ENCODE measurements around the gene UBE2E3.

UBE2E3 gene

GRCh38 chr2:181063696-181064095 lies 83.3 kb downstream of the UBE2E3 start:
- no peak overlapping the region for H3K4me3 ChIP-seq (ENCODE audit: low read length)
- H3K4me1 ChIP-seq (ENCODE audit: insufficient read depth, low read length), result peaks cover 3% of the 10 kb centered on the region; the same call in 1 of the 2 replicates
- no peaks in the 10 kb centered on the region for H3K9me3 ChIP-seq (ENCODE audit: insufficient read depth, low read depth, low read length)
- no peaks in the 10 kb centered on the region for H3K27me3 ChIP-seq (ENCODE audit: insufficient read depth, low read length)
- H3K9ac ChIP-seq (ENCODE audit: low read depth, low read length), result no peak overlapping the region
- peaks cover 19% of the 10 kb centered on the region; the same call in 1 of the 2 replicates for H3K36me3 ChIP-seq (ENCODE audit: insufficient read depth, low read depth, low read length)
- H3K27ac ChIP-seq (ENCODE audit: low read length), result no peak overlapping the region

GRCh38 chr2:181065458-181065857 lies 85.1 kb downstream of the UBE2E3 start:
- no peaks in the 10 kb centered on the region for H3K9me3 ChIP-seq (ENCODE audit: insufficient read depth, low read depth, low read length)
- no peak overlapping the region for H3K4me3 ChIP-seq (ENCODE audit: low read length)
- no peak overlapping the region for H3K9ac ChIP-seq (ENCODE audit: low read depth, low read length)
- peaks cover 2% of the 10 kb centered on the region; the same call in 1 of the 2 replicates for H3K4me1 ChIP-seq (ENCODE audit: insufficient read depth, low read length)
- H3K27ac ChIP-seq (ENCODE audit: low read length), result no peak overlapping the region
- no peaks in the 10 kb centered on the region for H3K27me3 ChIP-seq (ENCODE audit: insufficient read depth, low read length)
- peaks cover 18% of the 10 kb centered on the region; the same call in 1 of the 2 replicates for H3K36me3 ChIP-seq (ENCODE audit: insufficient read depth, low read depth, low read length)

- Histone ChIP-seq H3K36me3 (ENCODE audit: insufficient read depth, low read depth, low read length) (peaks cover 14% of the 10 kb centered on the region; the same call in 1 of the 2 replicates), H3K4me1 (ENCODE audit: insufficient read depth, low read length) (peaks cover 2% of the 10 kb centered on the region; the same call in 1 of the 2 replicates), H3K9ac (ENCODE audit: low read depth, low read length) (no peak overlapping the region), H3K9me3 (ENCODE audit: insufficient read depth, low read depth, low read length) (no peaks in the 10 kb centered on the region), H3K27me3 (ENCODE audit: insufficient read depth, low read length) (no peaks in the 10 kb centered on the region), H3K27ac (ENCODE audit: low read length) (no peak overlapping the region), H3K4me3 (ENCODE audit: low read length) (no peak overlapping the region)
These were observed 85.9 kb downstream of the UBE2E3 start for GRCh38 chr2:181066333-181066732.

- H3K4me3 ChIP-seq (ENCODE audit: low read length), result no peak overlapping the region
These were observed 89.9 kb downstream of the UBE2E3 start for GRCh38 chr2:181070119-181070835.

GRCh38 chr2:181070836-181071200 lies 90.4 kb downstream of the UBE2E3 start:
- Histone ChIP-seq H3K4me1 (ENCODE audit: insufficient read depth, low read length) (peaks cover 2% of the 10 kb centered on the region; the same call in 1 of the 2 replicates), H3K4me3 (ENCODE audit: low read length) (no peak overlapping the region), H3K27ac (ENCODE audit: low read length) (no peak overlapping the region), H3K9me3 (ENCODE audit: insufficient read depth, low read depth, low read length) (no peaks in the 10 kb centered on the region), H3K27me3 (ENCODE audit: insufficient read depth, low read length) (no peaks in the 10 kb centered on the region), H3K9ac (ENCODE audit: low read depth, low read length) (no peak overlapping the region), H3K36me3 (ENCODE audit: insufficient read depth, low read depth, low read length) (no peaks in the 10 kb centered on the region)

More at GRCh38 chr2:181070119-181070835, 89.9 kb downstream of the UBE2E3 start:
- Histone ChIP-seq H3K9ac (ENCODE audit: low read depth, low read length) (no peak overlapping the region), H3K27me3 (ENCODE audit: insufficient read depth, low read length) (no peaks in the 10 kb centered on the region), H3K27ac (ENCODE audit: low read length) (no peak overlapping the region), H3K9me3 (ENCODE audit: insufficient read depth, low read depth, low read length) (no peaks in the 10 kb centered on the region), H3K36me3 (ENCODE audit: insufficient read depth, low read depth, low read length) (no peaks in the 10 kb centered on the region), H3K4me1 (ENCODE audit: insufficient read depth, low read length) (peaks cover 2% of the 10 kb centered on the region; the same call in 1 of the 2 replicates)

- Histone ChIP-seq H3K27ac (ENCODE audit: low read length) (no peak overlapping the region), H3K4me1 (ENCODE audit: insufficient read depth, low read length) (0 out of 2 replicates have a peak, but pooled peaks cover 2% of the 10 kb centered on the region), H3K4me3 (ENCODE audit: low read length) (no peak overlapping the region), H3K36me3 (ENCODE audit: insufficient read depth, low read depth, low read length) (no peaks in the 10 kb centered on the region), H3K9me3 (ENCODE audit: insufficient read depth, low read depth, low read length) (no peaks in the 10 kb centered on the region), H3K27me3 (ENCODE audit: insufficient read depth, low read length) (no peaks in the 10 kb centered on the region), H3K9ac (ENCODE audit: low read depth, low read length) (no peak overlapping the region)
These were observed 92.3 kb downstream of the UBE2E3 start for GRCh38 chr2:181072486-181073235.

GRCh38 chr2:181073896-181074295 lies 93.5 kb downstream of the UBE2E3 start:
- Histone ChIP-seq H3K4me1 (ENCODE audit: insufficient read depth, low read length) (0 out of 2 replicates have a peak, but pooled peaks cover 2% of the 10 kb centered on the region), H3K9me3 (ENCODE audit: insufficient read depth, low read depth, low read length) (no peaks in the 10 kb centered on the region), H3K36me3 (ENCODE audit: insufficient read depth, low read depth, low read length) (no peaks in the 10 kb centered on the region), H3K27me3 (ENCODE audit: insufficient read depth, low read length) (no peaks in the 10 kb centered on the region), H3K27ac (ENCODE audit: low read length) (no peak overlapping the region), H3K4me3 (ENCODE audit: low read length) (no peak overlapping the region), H3K9ac (ENCODE audit: low read depth, low read length) (no peak overlapping the region)

- Histone ChIP-seq H3K9ac (ENCODE audit: low read depth, low read length) (no peak overlapping the region), H3K27ac (ENCODE audit: low read length) (no peak overlapping the region), H3K4me3 (ENCODE audit: low read length) (no peak overlapping the region), H3K27me3 (ENCODE audit: insufficient read depth, low read length) (no peaks in the 10 kb centered on the region), H3K9me3 (ENCODE audit: insufficient read depth, low read depth, low read length) (no peaks in the 10 kb centered on the region), H3K4me1 (ENCODE audit: insufficient read depth, low read length) (0 out of 2 replicates have a peak, but pooled peaks cover 2% of the 10 kb centered on the region), H3K36me3 (ENCODE audit: insufficient read depth, low read depth, low read length) (no peaks in the 10 kb centered on the region)
These were observed 94.1 kb downstream of the UBE2E3 start for GRCh38 chr2:181074457-181074856.

GRCh38 chr2:181076658-181077057 lies 96.3 kb downstream of the UBE2E3 start:
- no peaks in the 10 kb centered on the region for H3K9me3 ChIP-seq (ENCODE audit: insufficient read depth, low read depth, low read length)
- no peaks in the 10 kb centered on the region for H3K36me3 ChIP-seq (ENCODE audit: insufficient read depth, low read depth, low read length)
- no peaks in the 10 kb centered on the region for H3K27me3 ChIP-seq (ENCODE audit: insufficient read depth, low read length)
- H3K9ac ChIP-seq (ENCODE audit: low read depth, low read length), result no peak overlapping the region
- H3K27ac ChIP-seq (ENCODE audit: low read length), result no peak overlapping the region
- H3K4me3 ChIP-seq (ENCODE audit: low read length), result no peak overlapping the region
- no peaks in the 10 kb centered on the region for H3K4me1 ChIP-seq (ENCODE audit: insufficient read depth, low read length)

GRCh38 chr2:181077128-181077709 lies 96.8 kb downstream of the UBE2E3 start:
- H3K4me3 ChIP-seq (ENCODE audit: low read length), result no peak overlapping the region
- no peak overlapping the region for H3K9ac ChIP-seq (ENCODE audit: low read depth, low read length)
- H3K9me3 ChIP-seq (ENCODE audit: insufficient read depth, low read depth, low read length), result no peaks in the 10 kb centered on the region
- H3K36me3 ChIP-seq (ENCODE audit: insufficient read depth, low read depth, low read length), result no peaks in the 10 kb centered on the region
- no peaks in the 10 kb centered on the region for H3K27me3 ChIP-seq (ENCODE audit: insufficient read depth, low read length)
- H3K4me1 ChIP-seq (ENCODE audit: insufficient read depth, low read length), result no peaks in the 10 kb centered on the region
- H3K27ac ChIP-seq (ENCODE audit: low read length), result no peak overlapping the region

GRCh38 chr2:181083140-181083539 lies 102.7 kb downstream of the UBE2E3 start:
- H3K36me3 ChIP-seq (ENCODE audit: insufficient read depth, low read depth, low read length), result no peaks in the 10 kb centered on the region
- H3K27me3 ChIP-seq (ENCODE audit: insufficient read depth, low read length), result no peaks in the 10 kb centered on the region
- no peak overlapping the region for H3K27ac ChIP-seq (ENCODE audit: low read length)
- no peaks in the 10 kb centered on the region for H3K9me3 ChIP-seq (ENCODE audit: insufficient read depth, low read depth, low read length)
- no peak overlapping the region for H3K9ac ChIP-seq (ENCODE audit: low read depth, low read length)
- no peaks in the 10 kb centered on the region for H3K4me1 ChIP-seq (ENCODE audit: insufficient read depth, low read length)
- no peak overlapping the region for H3K4me3 ChIP-seq (ENCODE audit: low read length)

Measured in iPS-20b (cell line).